Sigmoid colon (tissue), 4 donors: ENCODE results near the gene SLAMF7.

Experiments used
- CTCF ChIP-seq, 4 experiments: fragments of 450-650 bp in 3 of 4; fragments of 200-600 bp in 1 of 4; IDR thresholded peaks; one replicate each; pipeline ENCODE4 v1.5.1; 2016 to 2019; ENCODE audit warnings: antibody characterized with exemption in 4 of 4, mild to moderate bottlenecking in 3 of 4, moderate library complexity in 2 of 4
- POLR2AphosphoS5 ChIP-seq, 4 donors: sonication (generic); formaldehyde crosslinking; IDR thresholded peaks; one replicate each; pipeline ENCODE4 v1.6.1; 2017; ENCODE audit warnings: antibody characterized with exemption in 4 of 4

DNA sequence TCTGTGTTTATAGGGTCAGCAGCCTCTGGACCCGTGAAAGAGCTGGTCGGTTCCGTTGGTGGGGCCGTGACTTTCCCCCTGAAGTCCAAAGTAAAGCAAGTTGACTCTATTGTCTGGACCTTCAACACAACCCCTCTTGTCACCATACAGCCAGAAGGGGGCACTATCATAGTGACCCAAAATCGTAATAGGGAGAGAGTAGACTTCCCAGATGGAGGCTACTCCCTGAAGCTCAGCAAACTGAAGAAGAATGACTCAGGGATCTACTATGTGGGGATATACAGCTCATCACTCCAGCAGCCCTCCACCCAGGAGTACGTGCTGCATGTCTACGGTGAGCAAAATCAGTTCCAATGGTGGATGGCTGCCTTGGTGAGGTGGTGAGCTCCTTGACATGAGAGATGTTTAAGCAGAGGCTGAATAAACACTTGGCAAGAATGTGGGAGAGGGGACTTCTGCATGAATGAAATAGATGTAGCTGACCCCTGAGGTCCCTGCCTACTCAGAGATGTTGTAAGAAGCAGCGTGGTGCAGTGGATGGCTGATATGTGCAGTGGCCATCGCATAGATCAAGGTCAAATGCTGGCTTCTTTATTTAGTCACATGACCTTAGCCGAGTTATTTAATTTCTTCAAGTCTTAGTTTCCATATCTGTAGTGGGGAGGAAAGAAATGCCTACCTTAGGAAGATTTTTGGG is 9.3 kb downstream of the SLAMF7 start:
- TF ChIP-seq CTCF (IDR thresholded peaks at IDR 0.05) (no peak), POLR2AphosphoS5 (IDR thresholded peaks at IDR 0.05) (no peak)
